ENCODE measurements around the gene ATG4C. TPM values are rescaled to one million over a fixed set of nuclear protein-coding genes. Genes with fewer than 3 reads are reported as not detected.

The ATG4C gene
- total and polyA plus RNA-seq, 2 of the 4 experiments (the other 2 are of a cell fraction): 4.7 to 7.2 TPM

GRCh38 chr1:62744611-62745577 is 39.0 kb upstream of the ATG4C start (continued):
- TF ChIP-seq MAFK (IDR thresholded peaks at IDR 0.05; ENCODE audit: low read depth, low read length): no peak
- TF ChIP-seq POLR2A (IDR thresholded peaks at IDR 0.05; ENCODE audit: low read depth, low read length): no peak
- TF ChIP-seq MXI1 (IDR thresholded peaks at IDR 0.05; ENCODE audit: borderline replicate concordance, low read depth, low read length): no peak

Measured in IMR-90 (cell line).